Activated CD4-positive, alpha-beta T cell treated with anti-CD3 and anti-CD28 coated beads for 48 hours (primary cell): ENCODE measurements around the gene TMEM156.

Source experiments
- DNase-seq: peaks from one replicate; pipeline ENCODE4 v3.0.0-alpha.2; 2020

The TMEM156 gene

DNA sequence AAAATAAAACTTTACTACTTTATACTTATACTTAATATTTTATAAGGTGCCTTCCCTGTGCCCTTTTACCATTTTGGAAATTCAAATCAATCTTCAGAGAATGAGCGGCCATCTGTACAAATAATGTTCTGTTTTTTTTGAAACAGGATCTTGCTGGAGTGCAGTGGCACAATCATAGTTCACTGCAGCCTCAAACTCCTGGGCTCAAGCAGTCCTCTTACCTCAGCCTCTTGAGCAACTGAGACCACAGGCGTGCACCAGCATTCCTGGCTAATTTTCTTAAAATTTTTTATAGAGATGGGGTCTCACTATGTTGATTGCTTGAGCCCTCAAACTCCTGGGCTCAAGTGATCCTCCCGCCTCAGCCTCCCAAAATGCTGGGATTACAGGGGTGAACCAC, 111.1 kb downstream of the TMEM156 start:
- DNase-seq: no peak

DNA sequence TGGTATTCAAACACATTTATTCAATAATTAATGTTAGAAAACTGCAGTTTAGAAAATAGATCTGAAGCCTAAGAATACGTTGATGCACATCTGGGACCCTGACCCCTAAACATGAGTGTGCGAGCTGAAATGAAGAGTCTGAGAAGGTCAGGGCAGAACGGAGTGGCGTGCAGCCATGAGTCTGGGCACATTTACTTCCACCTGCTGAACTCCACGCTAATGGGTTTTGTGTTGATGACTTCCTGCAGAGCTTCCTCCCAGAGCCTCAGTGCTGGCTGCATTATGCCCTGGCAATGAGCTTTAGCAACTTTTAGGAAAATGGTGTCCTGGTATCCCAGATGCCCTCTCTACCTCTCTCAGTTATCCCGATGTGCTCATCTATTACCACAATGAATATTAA, 111.5 kb downstream of the TMEM156 start:
- DNase-seq: no peak

DNA sequence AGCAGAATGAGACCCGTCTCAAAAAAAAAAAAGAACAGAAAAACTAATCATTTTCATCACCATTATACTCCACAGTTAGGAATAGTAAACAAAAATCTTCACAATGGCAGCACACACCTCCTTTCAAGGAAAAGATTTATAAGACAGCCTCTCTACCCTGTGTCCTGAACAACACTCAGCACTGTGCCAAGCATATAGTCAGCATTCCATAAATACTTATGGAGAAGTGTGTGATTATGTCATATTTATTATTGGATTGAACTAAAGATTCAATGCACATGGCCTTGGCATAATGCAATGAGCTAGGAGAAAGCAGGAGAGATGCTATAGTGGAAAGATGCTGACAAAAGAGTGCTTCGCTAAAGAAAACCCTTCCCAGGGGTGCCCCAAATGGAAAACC, 112.0 kb downstream of the TMEM156 start:
- DNase-seq: no peak

DNA sequence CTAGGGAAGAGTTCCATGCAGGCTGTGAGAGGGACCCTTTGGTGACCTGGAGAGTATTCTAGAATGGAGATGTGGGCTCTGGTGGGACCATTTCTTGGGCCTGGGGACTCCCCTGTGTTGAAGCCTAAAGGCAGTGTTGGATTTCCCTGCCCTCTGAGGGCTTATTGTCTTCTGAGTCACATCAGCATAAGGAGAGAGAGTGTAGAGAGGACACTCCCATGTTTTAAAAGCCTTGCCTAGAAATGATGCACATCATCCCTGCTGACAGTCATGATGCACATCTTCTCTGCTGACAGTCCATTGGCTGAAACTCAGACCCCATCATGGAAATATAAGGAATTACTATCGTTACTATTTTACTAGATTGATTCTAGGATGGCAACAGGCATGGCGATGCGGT, 112.7 kb downstream of the TMEM156 start:
- no peak for DNase-seq

DNA sequence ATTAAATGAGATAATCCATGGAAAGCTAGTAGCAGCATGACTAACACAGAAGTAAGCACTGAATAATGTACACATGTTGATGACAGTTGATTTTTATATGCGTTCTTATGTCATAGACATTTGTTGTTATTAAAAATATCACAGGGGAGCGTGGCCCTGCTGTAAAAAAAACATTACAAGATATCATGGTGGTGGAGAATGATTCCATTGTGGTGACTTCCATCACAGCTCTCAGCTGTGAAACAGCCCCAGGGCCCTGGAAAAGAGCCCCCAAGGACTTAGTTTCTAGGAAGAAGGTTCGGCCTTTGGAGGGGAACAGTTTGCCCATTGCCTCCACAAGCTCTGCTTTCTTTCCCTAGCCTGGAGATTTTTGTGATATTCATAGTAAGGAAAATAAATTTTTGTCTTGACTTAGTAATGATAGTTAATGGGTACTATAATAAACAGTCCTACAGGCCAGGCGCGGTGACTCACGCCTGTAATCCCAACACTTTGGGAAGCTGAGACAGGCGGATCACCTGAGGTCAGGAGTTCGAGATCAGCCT, 114.7 kb downstream of the TMEM156 start:
- DNase-seq: no peak
